ENCODE data around the gene SLC25A13. TPM values are rescaled to one million over a fixed set of nuclear protein-coding genes. Genes with fewer than 3 reads are reported as not detected.
"Not testable (repeated sequence)": the region's sequence is repeated elsewhere in the genome, so short reads cannot be mapped to it uniquely, and the experiment has no call there.

SLC25A13 gene
- total RNA-seq, 4 donors from 2014 or later: 9.2 to 30.8 (median 13.6) TPM

- Histone ChIP-seq H3K36me3 (peaks cover 3 to 28% of the 10 kb centered on the region in 2 donors), H3K4me1 (no peaks in the 10 kb centered on the region), H3K27me3 (no peaks in the 10 kb centered on the region), H3K4me3 (no peak overlapping the region), H3K27ac (no peak overlapping the region), H3K9me3 (no peaks in the 10 kb centered on the region)
- ATAC-seq: no peak
- intact Hi-C loops (cut with DNase I; ENCODE audit: low total_unique reads) (no loop called here), in situ Hi-C loops (cut with MboI; ENCODE audit: low sequenced_read_pairs in 4 of 4) (no loop called here)
- no peak for DNase-seq
- TF ChIP-seq CTCF (IDR thresholded peaks at IDR 0.05 in 4 of 5, conservative IDR thresholded peaks at IDR 0.05 in 1 of 5) (no peak), POLR2A (IDR thresholded peaks at IDR 0.05) (no peak)
Observed at GRCh38 chr7:96169439-96169838, 152.5 kb downstream of the SLC25A13 start.

GRCh38 chr7:96167424-96167823, 154.5 kb downstream of the SLC25A13 start:
- no peak for DNase-seq
- H3K9me3 ChIP-seq: no peaks in the 10 kb centered on the region
- no peaks in the 10 kb centered on the region for H3K4me1 ChIP-seq
- TF ChIP-seq POLR2A (IDR thresholded peaks at IDR 0.05): no peak
- TF ChIP-seq CTCF (IDR thresholded peaks at IDR 0.05 in 4 of 5, conservative IDR thresholded peaks at IDR 0.05 in 1 of 5): no peak
- ATAC-seq: no peak
- in situ Hi-C loops (cut with MboI; ENCODE audit: low sequenced_read_pairs in 4 of 4): no loop called here
- H3K4me3 ChIP-seq: no peak overlapping the region
- intact Hi-C loops (cut with DNase I; ENCODE audit: low total_unique reads): no loop called here
- no peaks in the 10 kb centered on the region for H3K27me3 ChIP-seq
- H3K36me3 ChIP-seq: peaks cover 3 to 43% of the 10 kb centered on the region in 2 donors
- H3K27ac ChIP-seq: no peak overlapping the region

GRCh38 chr7:96161897-96162296, 160.0 kb downstream of the SLC25A13 start:
- H3K27ac ChIP-seq: no peak overlapping the region
- in situ Hi-C loops (cut with MboI; ENCODE audit: low sequenced_read_pairs in 4 of 4): no loop called here
- ATAC-seq (no peak), DNase-seq (no peak)
- TF ChIP-seq POLR2A (IDR thresholded peaks at IDR 0.05) (no peak), CTCF (IDR thresholded peaks at IDR 0.05 in 4 of 5, conservative IDR thresholded peaks at IDR 0.05 in 1 of 5) (no peak)
- H3K4me1 ChIP-seq: no peaks in the 10 kb centered on the region
- intact Hi-C loops (cut with DNase I; ENCODE audit: low total_unique reads): no loop called here
- no peaks in the 10 kb centered on the region for H3K27me3 ChIP-seq
- no peaks in the 10 kb centered on the region for H3K9me3 ChIP-seq
- H3K4me3 ChIP-seq: no peak overlapping the region
- peaks cover 0 to 22% of the 10 kb centered on the region in 2 donors for H3K36me3 ChIP-seq

GRCh38 chr7:96157856-96158255, 164.0 kb downstream of the SLC25A13 start:
- H3K36me3 ChIP-seq: peaks cover 0 to under 1% of the 10 kb centered on the region in 2 donors
- no peaks in the 10 kb centered on the region for H3K9me3 ChIP-seq
- TF ChIP-seq CTCF (IDR thresholded peaks at IDR 0.05 in 4 of 5, conservative IDR thresholded peaks at IDR 0.05 in 1 of 5) (no peak), POLR2A (IDR thresholded peaks at IDR 0.05) (no peak)
- no peak for ATAC-seq
- no peaks in the 10 kb centered on the region for H3K4me1 ChIP-seq
- no peaks in the 10 kb centered on the region for H3K27me3 ChIP-seq
- no peak for DNase-seq
- in situ Hi-C loops (cut with MboI; ENCODE audit: low sequenced_read_pairs in 4 of 4): no loop called here
- intact Hi-C loops (cut with DNase I; ENCODE audit: low total_unique reads): no loop called here
- H3K27ac ChIP-seq: no peak overlapping the region
- no peak overlapping the region for H3K4me3 ChIP-seq

- intact Hi-C loops (cut with DNase I; ENCODE audit: low total_unique reads); H3K27ac ChIP-seq; H3K9me3 ChIP-seq; H3K27me3 ChIP-seq; H3K4me3 ChIP-seq; DNase-seq; ATAC-seq; H3K4me1 ChIP-seq; H3K36me3 ChIP-seq; in situ Hi-C loops (cut with MboI; ENCODE audit: low sequenced_read_pairs in 4 of 4): not testable (repeated sequence)
Observed at GRCh38 chr7:96154506-96154905, 167.4 kb downstream of the SLC25A13 start.
